GM10266 (cell line): ENCODE measurements around the gene IL12B.
A peak's percentile ranks its signal among the peaks of the same experiment; 100 is the strongest.

Experiments used
- DNase-seq: peaks from one replicate; pipeline ENCODE4 v3.0.0; 2012; ENCODE audit errors: extremely low spot score
- CTCF ChIP-seq: IDR thresholded peaks from 2 replicates; pipeline ENCODE4 v1.5.1; 2012; ENCODE audit warnings: mild to moderate bottlenecking, low read depth; ENCODE audit not compliant: control insufficient read depth, insufficient read depth; ENCODE audit errors: missing control alignments

Gene IL12B

GRCh38 chr5:159339460-159339859 lies 9.2 kb upstream of the IL12B start:
- no peak for DNase-seq
- no peak for TF ChIP-seq CTCF

- DNase-seq = no peak
- TF ChIP-seq CTCF = no peak
These were observed 7.8 kb upstream of the IL12B start for GRCh38 chr5:159338118-159338517.

- DNase-seq = no peak
- TF ChIP-seq CTCF = no peak
These were observed 7.0 kb upstream of the IL12B start for GRCh38 chr5:159337016-159337955.

- DNase-seq = no peak
- TF ChIP-seq CTCF = no peak
These were observed 6.3 kb upstream of the IL12B start for GRCh38 chr5:159336586-159336985.

- no peak for TF ChIP-seq CTCF
These were observed 3.2 kb upstream of the IL12B start for GRCh38 chr5:159333545-159333925.

GRCh38 chr5:159332800-159333544 lies 2.7 kb upstream of the IL12B start:
- peak; percentile 15 for TF ChIP-seq CTCF
- DNase-seq = no peak

More at GRCh38 chr5:159333545-159333925, 3.2 kb upstream of the IL12B start:
- DNase-seq = no peak
